NT2/D1 (cell line): Measurements from ENCODE around the gene NUDT4.

ENCODE experiments used
- DNase-seq: peaks from one replicate; pipeline ENCODE4 v3.0.0-alpha.2; 2011; ENCODE audit warnings: low read depth, low spot score
- H3K27me3 ChIP-seq: 2 replicates; pipeline ENCODE4 v1.6.0; 2011; ENCODE audit warnings: mild to moderate bottlenecking; ENCODE audit not compliant: insufficient read length, insufficient read depth
- H3K36me3 ChIP-seq: 2 replicates; pipeline ENCODE4 v1.6.1; 2011; ENCODE audit warnings: mild to moderate bottlenecking, low read length, mixed read lengths; ENCODE audit not compliant: insufficient read depth, insufficient read length
- H3K4me1 ChIP-seq: 2 replicates; pipeline ENCODE4 v1.5.1; 2011; ENCODE audit not compliant: insufficient read depth, insufficient read length
- H3K4me3 ChIP-seq: 2 replicates; pipeline ENCODE4 v1.5.1; 2011; ENCODE audit warnings: low read depth; ENCODE audit not compliant: insufficient read length
- H3K9ac ChIP-seq: 2 replicates; pipeline ENCODE4 v1.6.0; 2011; ENCODE audit warnings: low read depth; ENCODE audit not compliant: insufficient read length
- H3K9me3 ChIP-seq: 2 replicates; pipeline ENCODE4 v1.5.1; 2011; ENCODE audit warnings: mild to moderate bottlenecking, low read length; ENCODE audit not compliant: insufficient read depth
- SUZ12 ChIP-seq: IDR thresholded peaks from 2 replicates; pipeline ENCODE4 v1.6.1; 2011; ENCODE audit not compliant: insufficient read length, insufficient read depth; ENCODE audit errors: extremely low read depth
- YY1 ChIP-seq: IDR thresholded peaks from 2 replicates; pipeline ENCODE4 v1.6.1; 2011; ENCODE audit not compliant: insufficient read length, insufficient read depth
- ZNF274 ChIP-seq: IDR thresholded peaks from 2 replicates; pipeline ENCODE4 v1.6.1; 2011; ENCODE audit warnings: mild to moderate bottlenecking, low read depth, low read length

The NUDT4 gene

DNA sequence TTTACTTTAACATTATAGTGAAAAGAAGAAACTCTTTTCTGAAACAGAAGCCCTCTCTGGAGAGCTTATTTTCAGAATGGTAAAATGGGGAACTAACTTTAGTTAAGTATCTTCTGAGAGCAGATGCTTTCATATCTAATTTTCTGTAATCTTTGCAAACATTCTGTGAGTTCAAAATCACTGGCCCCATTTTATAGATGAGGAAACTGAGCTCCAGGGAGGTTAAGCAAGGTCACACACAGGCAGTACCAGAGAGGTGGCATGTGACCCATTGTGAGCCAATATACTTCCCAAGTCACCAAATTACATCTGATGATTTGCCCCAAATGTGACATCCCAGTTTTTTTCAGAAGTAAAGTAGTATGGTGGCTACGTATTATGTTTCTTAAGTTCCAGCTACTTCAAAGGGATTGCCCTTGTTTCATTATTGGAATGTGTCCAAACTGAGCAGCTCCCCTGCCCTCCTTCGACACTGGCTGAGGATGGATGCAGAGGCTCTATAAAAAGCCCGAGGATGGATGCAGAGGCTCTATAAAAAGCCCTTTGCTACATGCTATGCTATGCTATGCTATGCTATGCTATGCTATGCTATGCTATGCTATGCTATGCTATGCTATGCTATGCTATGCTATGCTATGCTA, 36.2 kb upstream of the NUDT4 start:
- no peaks in the 10 kb centered on the region for H3K4me1 ChIP-seq
- H3K4me3 ChIP-seq, result no peak overlapping the region
- TF ChIP-seq YY1 (no peak), ZNF274 (no peak), SUZ12 (no peak)
- H3K36me3 ChIP-seq, result no peaks in the 10 kb centered on the region
- H3K9me3 ChIP-seq, result no peaks in the 10 kb centered on the region
- H3K9ac ChIP-seq, result no peak overlapping the region
- H3K27me3 ChIP-seq, result no peaks in the 10 kb centered on the region
- DNase-seq, result no peak

DNA sequence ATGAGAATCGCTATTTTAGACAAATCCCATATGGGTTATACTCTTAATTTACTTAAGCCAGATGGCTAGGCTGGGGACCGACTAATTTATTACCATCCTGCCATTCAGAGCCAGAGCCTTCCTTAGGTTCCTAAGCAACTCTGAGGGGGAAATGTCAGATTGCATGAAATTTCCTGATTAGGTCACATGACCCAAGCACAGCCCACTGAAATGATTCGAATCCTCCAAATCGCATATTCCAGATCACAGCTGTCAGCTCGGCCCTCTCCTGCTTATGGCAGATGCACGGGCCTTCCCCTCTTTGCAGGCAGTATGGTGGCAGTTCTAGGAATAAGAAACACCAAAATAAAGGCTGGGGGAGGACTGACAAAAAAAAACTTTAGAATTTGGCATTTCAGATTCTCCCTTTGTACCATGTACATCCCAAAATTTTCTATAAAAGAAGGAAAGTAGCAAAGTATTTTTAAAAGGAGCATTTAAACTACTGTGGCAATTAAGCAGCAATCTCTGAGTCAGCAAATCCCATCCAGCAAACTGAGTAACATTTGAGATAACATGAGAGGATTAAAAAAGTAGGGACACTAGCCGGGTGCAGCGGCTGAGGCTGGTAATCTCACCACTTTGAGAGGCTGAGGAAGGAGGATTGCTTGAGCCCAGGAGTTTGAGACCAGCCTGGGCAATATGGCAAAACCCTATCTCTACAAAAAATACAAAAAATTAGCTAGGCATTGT, 30.5 kb upstream of the NUDT4 start:
- TF ChIP-seq ZNF274 (no peak), SUZ12 (no peak), YY1 (no peak)
- Histone ChIP-seq H3K4me3 (no peak overlapping the region), H3K4me1 (no peaks in the 10 kb centered on the region), H3K27me3 (no peaks in the 10 kb centered on the region), H3K36me3 (no peaks in the 10 kb centered on the region), H3K9me3 (no peaks in the 10 kb centered on the region), H3K9ac (no peak overlapping the region)
- no peak for DNase-seq

DNA sequence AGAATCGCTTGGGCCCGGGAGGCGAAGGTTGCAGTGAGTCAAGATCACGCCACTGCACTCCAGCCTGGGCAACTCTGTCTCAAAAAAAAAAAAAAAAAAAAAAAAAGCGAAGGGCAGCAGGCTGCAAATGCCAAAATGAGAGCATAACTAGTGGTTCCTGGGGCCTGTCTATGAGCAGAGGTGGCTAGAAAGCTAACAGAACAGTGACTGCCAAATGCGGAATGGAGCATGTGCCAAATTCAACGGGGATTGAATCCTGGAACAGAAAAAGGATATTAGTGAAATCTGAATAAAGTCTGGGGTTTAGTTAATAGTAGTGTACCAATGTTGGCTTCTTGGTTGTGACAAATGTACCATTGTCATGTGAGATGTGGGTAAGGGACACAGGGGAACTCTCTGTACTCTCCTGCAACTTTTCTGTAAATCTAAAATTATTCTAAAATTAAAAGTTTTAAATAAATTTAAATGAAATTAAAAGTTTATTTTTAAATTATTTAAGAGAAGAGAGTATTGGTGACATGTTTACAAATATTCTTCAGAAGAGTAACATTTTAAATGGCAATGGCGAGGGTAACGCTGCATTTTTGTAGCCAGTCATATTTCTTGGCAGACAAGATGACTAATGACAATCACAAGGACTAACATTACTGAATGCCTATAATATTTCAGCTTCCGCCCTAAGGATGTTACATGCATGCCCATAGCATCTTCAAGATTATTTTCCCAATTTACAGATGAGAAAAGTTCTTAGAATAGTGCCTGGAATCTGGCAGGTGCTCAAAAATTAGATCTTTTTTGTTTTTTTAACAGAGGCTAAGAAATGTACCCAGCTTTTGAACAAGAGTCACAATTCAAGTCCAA, 28.9 kb upstream of the NUDT4 start:
- Histone ChIP-seq H3K36me3 (no peaks in the 10 kb centered on the region), H3K9me3 (no peaks in the 10 kb centered on the region), H3K4me3 (no peak overlapping the region), H3K27me3 (no peaks in the 10 kb centered on the region), H3K9ac (no peak overlapping the region), H3K4me1 (no peaks in the 10 kb centered on the region)
- DNase-seq, result no peak
- no peak for TF ChIP-seq YY1

DNA sequence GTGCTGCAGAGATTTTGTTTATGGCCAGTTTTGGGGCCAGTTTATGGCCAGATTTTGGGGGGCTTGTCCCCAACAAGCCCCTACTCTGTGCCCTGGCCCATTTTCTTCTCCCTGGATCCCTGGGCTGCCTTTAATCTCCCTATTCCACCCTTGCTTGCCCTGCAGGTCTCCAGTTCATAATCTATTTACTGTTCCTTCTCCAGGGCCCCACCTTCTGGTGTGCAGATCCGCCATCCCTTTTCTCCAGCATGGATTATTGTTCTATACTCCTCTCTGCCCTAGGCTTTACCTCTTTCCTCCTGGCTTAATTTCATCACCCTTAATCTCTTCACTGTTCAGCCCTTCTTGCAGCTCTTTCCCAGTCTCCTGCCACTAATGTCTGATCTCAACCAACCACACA, 26.0 kb upstream of the NUDT4 start:
- Histone ChIP-seq H3K9me3 (no peaks in the 10 kb centered on the region), H3K9ac (no peak overlapping the region), H3K4me1 (no peaks in the 10 kb centered on the region), H3K36me3 (no peaks in the 10 kb centered on the region), H3K4me3 (no peak overlapping the region), H3K27me3 (no peaks in the 10 kb centered on the region)
- DNase-seq, result no peak
- TF ChIP-seq ZNF274 (no peak), SUZ12 (no peak), YY1 (no peak)

DNA sequence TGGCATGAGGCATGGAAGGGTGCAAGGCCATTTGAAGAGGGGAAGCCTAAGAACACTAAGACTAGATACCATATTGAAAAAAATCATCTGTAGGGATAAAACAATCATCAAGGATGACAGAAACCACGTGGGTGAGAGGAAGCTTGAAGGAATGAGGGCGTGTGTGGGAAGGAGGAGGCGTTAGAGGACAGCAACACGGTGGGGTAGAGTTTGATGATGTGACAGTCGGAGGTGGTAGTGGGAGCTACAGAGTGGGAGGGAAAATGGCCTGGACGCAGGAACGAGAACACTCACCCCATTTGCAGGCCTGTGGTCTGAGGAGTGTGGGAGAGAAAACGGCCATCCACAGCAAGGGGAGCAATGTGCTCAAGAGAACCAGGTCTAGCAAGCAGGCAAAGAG, 25.4 kb upstream of the NUDT4 start:
- H3K4me3 ChIP-seq, result no peak overlapping the region
- H3K4me1 ChIP-seq, result no peaks in the 10 kb centered on the region
- H3K36me3 ChIP-seq, result no peaks in the 10 kb centered on the region
- H3K9me3 ChIP-seq, result no peaks in the 10 kb centered on the region
- DNase-seq, result no peak
- no peak overlapping the region for H3K9ac ChIP-seq
- H3K27me3 ChIP-seq, result no peaks in the 10 kb centered on the region
- TF ChIP-seq ZNF274, result no peak
- no peak for TF ChIP-seq YY1
- TF ChIP-seq SUZ12, result no peak

DNA sequence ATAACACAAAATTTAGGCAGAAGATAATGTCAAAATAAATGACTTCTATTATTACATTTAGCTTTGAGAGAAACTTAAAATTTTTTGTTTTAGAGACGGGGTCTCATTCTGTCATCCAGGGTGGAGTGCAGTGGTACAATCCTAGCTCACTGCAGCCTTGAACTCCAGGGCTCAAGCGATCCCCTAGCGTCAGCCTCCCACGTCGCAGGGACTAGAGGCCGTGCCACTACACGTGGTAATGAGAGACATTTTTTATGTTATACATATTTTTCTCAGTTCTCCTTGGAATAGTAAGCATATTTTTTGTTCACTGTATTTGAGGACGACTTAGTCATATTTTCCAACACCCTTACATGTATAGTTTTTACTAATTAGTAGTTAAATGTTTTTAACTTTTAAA, 21.5 kb upstream of the NUDT4 start:
- H3K9ac ChIP-seq, result no peak overlapping the region
- H3K9me3 ChIP-seq, result no peaks in the 10 kb centered on the region
- no peaks in the 10 kb centered on the region for H3K27me3 ChIP-seq
- TF ChIP-seq YY1, result no peak
- TF ChIP-seq ZNF274, result no peak
- no peak for TF ChIP-seq SUZ12
- H3K4me3 ChIP-seq, result no peak overlapping the region
- no peak for DNase-seq
- no peaks in the 10 kb centered on the region for H3K36me3 ChIP-seq
- no peaks in the 10 kb centered on the region for H3K4me1 ChIP-seq

DNA sequence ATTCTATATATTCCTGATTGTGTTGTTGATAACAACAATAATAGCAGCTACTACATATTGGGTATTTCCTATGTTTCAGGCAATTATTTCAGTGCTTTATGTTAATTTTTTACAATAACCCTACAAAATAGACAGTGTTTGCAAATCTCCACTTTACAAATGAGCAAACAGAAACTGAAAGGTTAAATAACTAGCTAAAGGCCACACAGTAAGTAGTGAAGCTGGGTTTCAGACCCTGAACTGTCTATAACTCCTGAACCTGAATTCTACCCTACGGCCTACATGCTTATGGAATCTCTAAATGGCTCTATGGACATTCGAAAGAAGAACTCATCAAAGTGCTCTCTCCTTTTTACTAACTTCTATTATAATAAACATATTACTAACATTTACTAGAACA, 19.7 kb upstream of the NUDT4 start:
- no peak for TF ChIP-seq YY1
- no peak for TF ChIP-seq SUZ12
- no peaks in the 10 kb centered on the region for H3K36me3 ChIP-seq
- no peak overlapping the region for H3K4me3 ChIP-seq
- H3K4me1 ChIP-seq, result no peaks in the 10 kb centered on the region
- H3K27me3 ChIP-seq, result no peaks in the 10 kb centered on the region
- H3K9me3 ChIP-seq, result no peaks in the 10 kb centered on the region
- H3K9ac ChIP-seq, result no peak overlapping the region
- no peak for DNase-seq
